HS-27A (cell line): ENCODE measurements around the gene XPNPEP3.
"Not testable (repeated sequence)": the region's sequence is repeated elsewhere in the genome, so short reads cannot be mapped to it uniquely, and the experiment has no call there.

ENCODE experiments used
- DNase-seq: peaks from one replicate; pipeline ENCODE4 v3.0.0-alpha.2; 2012; ENCODE audit warnings: low read depth, missing footprints

XPNPEP3 gene

DNA sequence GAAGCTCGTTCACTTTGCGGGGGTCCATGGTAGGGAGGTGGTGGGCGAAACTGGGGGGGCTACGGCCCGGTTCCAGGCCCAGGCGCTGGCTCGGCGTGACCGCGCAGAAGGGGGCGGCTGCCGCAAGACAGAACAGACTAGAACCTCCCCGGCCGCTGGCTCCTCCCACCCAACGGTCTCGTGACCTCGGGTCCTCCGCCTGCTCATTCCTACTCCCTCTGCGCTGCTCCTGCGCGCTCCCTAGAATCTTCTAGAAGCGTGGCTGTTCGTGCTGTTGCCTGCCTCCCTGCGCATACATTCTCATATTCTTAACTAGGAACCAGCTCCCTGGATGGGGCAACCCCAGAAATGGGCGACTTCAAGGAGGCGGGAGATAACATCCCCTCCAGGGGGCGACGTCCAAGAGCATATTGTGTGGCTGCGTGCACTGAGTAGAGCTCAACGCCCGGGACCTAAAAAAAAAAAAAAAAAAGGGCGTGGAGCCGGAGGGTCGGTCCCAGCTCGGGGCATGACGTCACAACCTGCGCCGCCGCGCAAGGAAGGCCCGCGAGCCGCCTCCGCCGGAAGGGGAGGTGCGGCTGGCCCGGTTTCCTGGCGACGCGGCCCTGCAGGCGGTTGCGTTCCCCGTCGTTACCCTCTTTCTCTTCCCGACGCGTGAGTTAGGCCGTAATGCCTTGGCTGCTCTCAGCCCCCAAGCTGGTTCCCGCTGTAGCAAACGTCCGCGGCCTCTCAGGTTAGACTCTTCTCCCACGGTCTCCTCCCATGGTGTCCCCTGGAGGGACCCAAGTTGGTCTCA is at the start of gene XPNPEP3, which contains the start of gene ST13:
Gene XPNPEP3 (plus strand): TSS at position 636 of the 796 bp plus-strand sequence. CDS start 34 bp downstream, at position 670.
Gene ST13 (minus strand): TSS at position 127 of the 796 bp plus-strand sequence. CDS start 99 bp downstream, at position 28.
- DNase-seq, result peak; percentile 89

DNA sequence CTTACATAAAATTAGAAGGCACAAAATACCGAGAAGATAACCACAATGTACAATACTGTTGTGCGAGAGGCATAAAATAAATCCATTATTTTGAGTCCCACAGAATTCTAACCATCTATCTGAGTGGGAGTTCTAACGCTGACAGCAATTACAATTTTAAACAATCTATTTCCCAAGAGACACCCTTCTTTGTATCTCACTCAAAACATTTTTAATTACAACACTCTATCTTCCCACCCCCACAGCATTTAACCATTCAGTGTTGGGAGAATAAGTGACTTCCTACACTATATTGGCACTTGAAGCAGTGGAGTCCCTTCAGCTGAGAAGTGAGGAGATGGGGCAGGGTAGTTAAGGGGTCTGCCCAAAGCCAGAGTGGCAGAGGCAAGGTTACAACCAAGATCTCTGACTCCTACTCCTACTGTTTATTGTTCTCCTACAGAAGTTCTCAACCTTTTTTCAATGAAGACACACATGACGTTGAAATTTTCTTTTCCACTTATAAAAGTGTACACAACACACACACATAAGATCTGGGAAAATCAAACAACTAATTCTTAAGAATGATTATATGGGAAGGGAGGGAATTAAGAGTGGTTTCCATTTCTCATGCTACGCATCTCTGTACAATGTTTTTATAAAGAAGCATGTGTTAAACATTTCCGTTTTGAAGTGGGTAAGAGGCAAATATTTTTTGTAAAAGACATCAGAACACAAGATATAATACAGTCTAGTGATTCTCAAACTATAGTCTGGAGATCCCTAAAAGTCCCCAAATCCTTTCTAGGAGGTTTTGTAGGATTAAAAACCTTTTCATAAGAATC is 48.7 kb upstream of the XPNPEP3 start:
- DNase-seq, result no peak

- no peak for DNase-seq
Measured at GRCh38 chr22:40813912-40814315, 43.0 kb upstream of the XPNPEP3 start.

DNA sequence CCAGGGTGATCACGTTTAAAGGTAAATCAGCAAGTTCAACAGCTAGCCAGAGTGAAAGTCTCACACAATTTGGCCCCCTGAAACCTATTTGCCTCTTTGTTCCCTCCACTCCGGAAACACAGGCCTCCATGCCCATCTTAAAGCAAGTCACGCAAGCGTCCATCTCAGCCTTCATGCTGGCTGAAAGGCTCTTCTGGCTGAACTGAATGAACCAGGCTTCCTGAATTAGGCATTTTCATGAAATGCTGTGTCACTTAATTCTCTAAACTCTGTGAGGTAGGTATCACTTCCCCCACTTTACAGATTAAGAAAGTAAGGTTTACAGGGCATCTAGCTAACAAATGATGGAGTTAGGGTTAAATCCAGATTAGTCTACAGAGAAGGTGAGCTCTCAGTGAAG is 39.2 kb upstream of the XPNPEP3 start:
- no peak for DNase-seq

GRCh38 chr22:40818192-40818746 is 38.7 kb upstream of the XPNPEP3 start:
- no peak for DNase-seq

GRCh38 chr22:40818747-40819598 is 38.0 kb upstream of the XPNPEP3 start, which contains the start of gene SLC25A17:
TSS of gene SLC25A17 (minus strand) at chr22:40819346. CDS start at chr22:40819248, 98 bp downstream.
- peak; percentile 40 for DNase-seq

DNA sequence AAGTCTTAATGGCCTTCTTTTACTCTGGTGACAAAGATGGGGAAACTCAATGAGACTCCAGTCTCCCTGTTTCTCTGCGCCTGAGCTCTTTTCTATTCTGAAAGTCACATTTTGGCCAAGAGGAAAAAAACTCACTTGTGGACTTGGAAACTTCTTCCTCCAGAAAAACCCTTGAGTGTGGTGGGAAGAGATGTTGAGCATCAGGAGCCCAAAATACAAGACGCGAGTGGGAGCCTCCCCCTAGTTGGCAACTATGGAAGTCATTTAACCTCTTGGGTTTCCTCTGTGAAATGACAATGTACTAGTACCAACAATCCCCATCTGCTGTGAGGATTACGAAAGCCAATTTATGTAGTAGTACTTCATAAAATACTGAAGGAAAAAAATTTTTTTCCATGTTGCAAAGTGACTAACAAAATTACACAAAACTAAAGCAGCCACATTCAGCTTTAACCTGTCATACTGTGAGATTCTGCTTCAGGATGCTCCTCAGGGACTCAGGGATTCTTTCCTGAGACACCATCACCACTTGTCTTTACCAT is 37.3 kb upstream of the XPNPEP3 start:
- no peak for DNase-seq

DNA sequence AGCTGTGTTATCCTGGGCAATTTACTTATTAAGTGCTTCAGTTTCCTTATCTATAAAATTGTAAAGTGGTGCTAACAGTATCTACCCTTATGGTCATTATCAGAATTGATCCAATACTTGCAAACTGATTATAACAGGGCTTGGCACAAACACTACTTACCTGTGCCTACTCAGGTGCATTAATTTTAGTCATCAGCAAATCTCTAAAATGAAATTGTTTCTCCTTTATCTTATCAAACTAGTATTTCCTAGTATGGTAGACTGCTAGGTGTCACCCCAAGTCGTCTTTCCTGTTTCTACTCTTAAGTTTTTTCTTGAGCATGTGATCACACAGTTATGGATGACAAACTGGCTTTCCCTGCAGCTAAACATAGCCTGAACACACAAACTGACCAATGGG is 33.5 kb upstream of the XPNPEP3 start:
- no peak for DNase-seq

GRCh38 chr22:40826292-40826691 is 30.7 kb upstream of the XPNPEP3 start:
- DNase-seq, result not testable (repeated sequence)

DNA sequence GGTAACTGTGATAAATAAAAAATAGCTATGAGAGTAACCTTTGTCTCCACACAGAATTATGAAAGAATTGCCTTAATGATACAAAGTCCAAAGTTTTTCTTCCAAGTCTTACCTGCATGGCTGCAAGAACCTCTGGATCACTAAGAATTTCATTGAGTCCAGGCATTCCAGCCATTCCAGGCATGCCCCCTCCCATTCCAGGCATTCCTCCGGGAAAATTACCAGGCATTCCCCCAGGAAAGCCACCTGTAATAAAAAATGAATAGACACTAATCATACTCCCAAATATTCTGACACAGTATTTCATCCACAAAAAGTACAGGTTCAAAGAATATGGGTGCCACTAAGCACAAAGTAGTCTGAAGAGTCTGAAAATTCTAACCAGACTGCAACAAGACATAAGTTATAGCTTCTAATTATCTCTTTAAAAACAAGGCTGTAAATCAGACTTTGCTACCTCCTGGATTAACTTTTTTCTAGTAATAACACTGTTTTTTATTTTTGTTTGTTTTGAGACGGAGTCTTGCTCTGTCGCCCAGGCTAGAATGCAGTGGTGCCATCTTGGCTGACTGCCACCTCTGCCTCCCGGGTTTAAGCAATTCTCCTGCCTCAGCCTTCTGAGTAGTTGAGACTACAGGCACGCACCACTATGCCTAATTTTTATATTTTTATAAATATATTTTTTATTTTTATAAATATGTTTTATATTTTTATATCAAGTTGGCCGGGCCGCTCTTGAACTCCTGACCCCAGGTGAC is 29.8 kb upstream of the XPNPEP3 start:
- no peak for DNase-seq

GRCh38 chr22:40829131-40829530 is 27.8 kb upstream of the XPNPEP3 start:
- DNase-seq, result no peak

DNA sequence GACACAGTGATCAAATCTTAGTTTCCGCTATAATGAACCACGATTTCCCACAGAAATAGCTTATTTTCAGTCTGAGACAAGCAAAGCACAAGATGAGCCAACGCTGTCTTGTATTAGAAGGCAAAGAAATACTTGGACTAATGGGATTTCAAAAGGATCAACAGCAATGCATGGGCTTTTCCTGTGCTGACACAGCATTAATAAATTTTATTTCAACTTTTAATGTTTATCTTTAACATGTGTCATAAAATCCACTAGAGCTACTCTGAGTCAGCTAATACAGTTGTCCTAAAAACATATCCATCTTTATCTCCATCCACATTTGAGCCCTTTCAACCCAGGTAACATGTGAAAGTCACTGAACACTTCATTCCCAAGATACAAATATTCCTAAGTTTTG is 22.3 kb upstream of the XPNPEP3 start:
- no peak for DNase-seq

GRCh38 chr22:40838486-40838885 is 18.5 kb upstream of the XPNPEP3 start:
- DNase-seq, result no peak

- no peak for DNase-seq
Measured at GRCh38 chr22:40844951-40845350, 12.0 kb upstream of the XPNPEP3 start.

DNA sequence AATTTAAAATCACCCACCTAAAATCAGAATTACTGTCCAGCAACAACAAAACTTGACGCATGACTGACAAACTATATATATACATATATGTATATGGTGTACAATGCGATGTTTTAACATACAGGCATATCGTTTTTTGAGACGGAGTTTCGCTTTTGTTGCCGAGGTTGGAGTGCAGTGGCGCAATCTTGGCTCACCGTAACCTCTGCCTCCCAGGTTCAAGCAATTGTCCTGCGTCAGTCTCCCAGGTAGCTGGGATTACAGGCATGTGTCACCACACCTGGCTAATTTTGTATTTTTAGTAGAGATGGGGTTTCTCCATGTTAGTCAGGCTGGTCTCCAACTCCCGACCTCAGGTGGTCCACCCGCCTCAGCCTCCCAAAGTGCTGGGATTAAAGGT is 11.1 kb upstream of the XPNPEP3 start:
- not testable (repeated sequence) for DNase-seq

DNA sequence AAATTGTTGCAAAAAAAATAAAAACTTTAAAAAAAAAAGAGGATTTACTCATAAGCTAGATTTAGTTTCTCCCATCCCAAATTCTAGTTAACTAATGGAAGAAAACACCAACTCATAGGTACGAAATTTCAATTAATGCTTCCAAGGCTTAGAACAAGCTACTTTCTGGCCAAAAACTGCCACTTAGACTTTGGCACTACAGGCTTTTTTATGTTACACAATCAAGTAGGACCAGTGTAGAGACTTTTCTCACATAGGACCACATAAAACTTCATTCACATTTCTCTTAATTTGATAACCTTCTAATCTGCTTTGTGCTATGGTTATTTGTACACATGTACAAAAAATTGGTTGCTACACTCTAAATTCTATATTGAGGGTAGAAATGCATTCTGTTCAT is 3.6 kb upstream of the XPNPEP3 start:
- no peak for DNase-seq

DNA sequence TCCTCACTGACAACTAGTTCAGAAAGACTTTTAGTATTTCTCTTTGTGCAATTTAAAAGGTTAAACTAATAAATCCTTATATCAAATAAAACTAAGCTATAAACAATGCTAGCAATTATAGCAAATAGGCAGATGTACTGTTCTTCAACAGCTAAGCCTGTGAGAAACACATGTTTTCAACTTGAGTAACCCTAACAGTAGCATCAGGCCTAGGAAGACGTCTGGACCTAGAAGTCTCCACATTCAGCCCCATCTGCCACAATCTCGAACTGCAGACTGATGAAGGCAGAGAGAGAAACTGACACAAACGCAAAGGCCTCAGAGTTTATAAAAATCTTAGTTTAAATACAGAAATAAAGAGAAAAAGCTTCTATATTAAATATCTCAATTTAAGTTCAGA is 3.0 kb upstream of the XPNPEP3 start:
- DNase-seq, result no peak

- no peak for DNase-seq
Measured at GRCh38 chr22:40855071-40855978, 1.6 kb upstream of the XPNPEP3 start.

- DNase-seq, result no peak
Measured at GRCh38 chr22:40855979-40856512, 902 bp upstream of the XPNPEP3 start.
